ENCODE results near the gene SCGB3A1. TPM values are rescaled to one million over a fixed set of nuclear protein-coding genes. Genes with fewer than 3 reads are reported as not detected.

Gene SCGB3A1
- total RNA-seq, 1 experiment from 2014 or later, result not detected

DNA sequence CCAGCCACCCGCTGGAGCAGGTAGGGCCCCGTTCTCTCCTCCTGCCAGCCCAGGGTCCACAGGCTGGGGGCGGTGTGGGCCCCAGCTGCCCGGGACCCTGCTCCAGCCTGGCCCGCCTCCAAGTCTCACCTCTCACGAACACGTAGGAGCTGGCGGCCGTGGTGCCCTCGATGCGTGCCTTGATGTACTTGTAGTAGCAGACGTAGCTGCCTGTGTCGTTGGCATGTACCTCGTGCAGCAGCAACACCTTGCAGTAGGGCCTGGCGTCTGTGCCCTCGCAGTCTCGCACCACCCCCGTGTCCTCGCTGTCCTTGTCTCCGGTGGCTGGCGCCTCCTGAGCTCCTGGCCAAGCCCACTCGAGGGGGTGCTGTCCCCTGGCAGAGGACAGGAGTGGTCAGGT lies 39.1 kb upstream of the SCGB3A1 start:
- H3K4me1 Mint-ChIP-seq, result 0 out of 2 replicates have a peak, but pooled peaks cover 6% of the 10 kb centered on the region
- ChIA-PET POLR2A (no interaction called here), CTCF (interaction anchor here (0.8 to 5.6 kb wide), 3 partner anchors 11 to 40 kb away, joined by 3 to 42 read pairs (median 4); no protein-coding TSS in a partner anchor)
- no peaks in the 10 kb centered on the region for H3K27me3 Mint-ChIP-seq (ENCODE audit: low read depth)
- no peak for ATAC-seq
- H3K9me3 Mint-ChIP-seq, result no peaks in the 10 kb centered on the region
- TF ChIP-seq, protein P1, sequence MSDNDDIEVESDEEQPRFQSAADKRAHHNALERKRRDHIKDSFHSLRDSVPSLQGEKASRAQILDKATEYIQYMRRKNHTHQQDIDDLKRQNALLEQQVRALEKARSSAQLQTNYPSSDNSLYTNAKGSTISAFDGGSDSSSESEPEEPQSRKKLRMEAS (CRISPR knock-in tag; IDR thresholded peaks at IDR 0.05), result no peak
- TF ChIP-seq, protein P2, sequence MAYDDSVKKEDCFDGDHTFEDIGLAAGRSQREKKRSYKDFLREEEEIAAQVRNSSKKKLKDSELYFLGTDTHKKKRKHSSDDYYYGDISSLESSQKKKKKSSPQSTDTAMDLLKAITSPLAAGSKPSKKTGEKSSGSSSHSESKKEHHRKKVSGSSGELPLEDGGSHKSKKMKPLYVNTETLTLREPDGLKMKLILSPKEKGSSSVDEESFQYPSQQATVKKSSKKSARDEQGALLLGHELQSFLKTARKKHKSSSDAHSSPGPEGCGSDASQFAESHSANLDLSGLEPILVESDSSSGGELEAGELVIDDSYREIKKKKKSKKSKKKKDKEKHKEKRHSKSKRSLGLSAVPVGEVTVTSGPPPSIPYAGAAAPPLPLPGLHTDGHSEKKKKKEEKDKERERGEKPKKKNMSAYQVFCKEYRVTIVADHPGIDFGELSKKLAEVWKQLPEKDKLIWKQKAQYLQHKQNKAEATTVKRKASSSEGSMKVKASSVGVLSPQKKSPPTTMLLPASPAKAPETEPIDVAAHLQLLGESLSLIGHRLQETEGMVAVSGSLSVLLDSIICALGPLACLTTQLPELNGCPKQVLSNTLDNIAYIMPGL (CRISPR knock-in tag; IDR thresholded peaks at IDR 0.05), result no peak
- TF ChIP-seq, protein P3, sequence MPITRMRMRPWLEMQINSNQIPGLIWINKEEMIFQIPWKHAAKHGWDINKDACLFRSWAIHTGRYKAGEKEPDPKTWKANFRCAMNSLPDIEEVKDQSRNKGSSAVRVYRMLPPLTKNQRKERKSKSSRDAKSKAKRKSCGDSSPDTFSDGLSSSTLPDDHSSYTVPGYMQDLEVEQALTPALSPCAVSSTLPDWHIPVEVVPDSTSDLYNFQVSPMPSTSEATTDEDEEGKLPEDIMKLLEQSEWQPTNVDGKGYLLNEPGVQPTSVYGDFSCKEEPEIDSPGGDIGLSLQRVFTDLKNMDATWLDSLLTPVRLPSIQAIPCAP (CRISPR knock-in tag; IDR thresholded peaks at IDR 0.05), result no peak
- TF ChIP-seq E2F4 (CRISPR knock-in tag; IDR thresholded peaks at IDR 0.05; ENCODE audit: borderline replicate concordance, low read depth), result no peak
- TF ChIP-seq ZNF263 (CRISPR knock-in tag; IDR thresholded peaks at IDR 0.05; ENCODE audit: low read depth), result no peak
- no peak for TF ChIP-seq GRHL2 (CRISPR knock-in tag; IDR thresholded peaks at IDR 0.05; ENCODE audit: insufficient replicate concordance, severe bottlenecking)
- no peak for TF ChIP-seq NFYB (CRISPR knock-in tag; conservative IDR thresholded peaks at IDR 0.05; ENCODE audit: low read depth)
- TF ChIP-seq SMAD4 (CRISPR knock-in tag; IDR thresholded peaks at IDR 0.05), result no peak
- no peak for TF ChIP-seq KAT7 (CRISPR knock-in tag; IDR thresholded peaks at IDR 0.05; ENCODE audit: borderline replicate concordance)
- no peak for TF ChIP-seq RELA (CRISPR knock-in tag; IDR thresholded peaks at IDR 0.05; ENCODE audit: borderline replicate concordance)
- no peak for TF ChIP-seq ZNF423 (CRISPR knock-in tag; IDR thresholded peaks at IDR 0.05)
- H3K36me3 Mint-ChIP-seq, result no peaks in the 10 kb centered on the region
- DNase-seq (ENCODE audit: low spot score), result no peak
- H3K27ac Mint-ChIP-seq, result no peak overlapping the region
- no peak overlapping the region for H3K4me3 Mint-ChIP-seq

DNA sequence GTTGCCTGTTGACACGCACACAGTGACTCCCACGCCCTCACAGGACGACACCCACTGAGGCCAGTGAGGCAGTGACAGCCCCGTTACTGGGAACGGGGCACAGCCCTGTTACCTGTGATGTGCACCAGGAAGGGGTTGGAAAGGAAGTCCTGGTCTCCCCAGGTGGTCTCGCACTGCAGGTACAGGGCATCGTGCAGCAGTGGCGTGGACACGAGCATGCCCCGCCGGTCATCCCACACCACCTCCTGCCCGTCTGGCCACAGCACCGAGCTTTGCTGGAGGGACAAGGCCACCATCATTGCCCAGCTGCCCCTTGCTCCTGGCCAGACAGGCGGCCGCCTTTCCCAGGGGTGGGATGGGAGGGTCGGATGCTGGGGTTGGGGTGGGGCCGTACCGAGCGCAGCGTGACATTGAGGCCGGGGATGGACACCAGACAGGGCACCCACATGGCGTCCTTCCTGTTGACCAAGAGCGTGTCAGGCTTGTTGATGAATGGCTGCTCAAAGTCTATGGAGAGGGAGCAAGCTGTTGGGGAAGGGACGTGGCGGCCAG lies 38.6 kb upstream of the SCGB3A1 start:
- CTCF ChIA-PET, result interaction anchor here (1.2 to 5.6 kb wide), 2 partner anchors 11 to 19 kb away, joined by 4 to 42 read pairs; no protein-coding TSS in a partner anchor
- POLR2A ChIA-PET, result no interaction called here

More for the DNA sequence above, 38.6 kb upstream of the SCGB3A1 start:
- DNase-seq (ENCODE audit: low spot score), result no peak
- Mint-ChIP-seq H3K9me3 (no peaks in the 10 kb centered on the region), H3K27ac (no peak overlapping the region), H3K36me3 (no peaks in the 10 kb centered on the region), H3K27me3 (ENCODE audit: low read depth) (no peaks in the 10 kb centered on the region), H3K4me3 (no peak overlapping the region), H3K4me1 (0 out of 2 replicates have a peak, but pooled peaks cover 6% of the 10 kb centered on the region)
- no peak for TF ChIP-seq USF2 (CRISPR knock-in tag; IDR thresholded peaks at IDR 0.05)
- TF ChIP-seq JAZF1 (CRISPR knock-in tag; IDR thresholded peaks at IDR 0.05), result no peak
- TF ChIP-seq ZNF416 (CRISPR knock-in tag; IDR thresholded peaks at IDR 0.05), result no peak
- no peak for TF ChIP-seq ATF3 (CRISPR knock-in tag; conservative IDR thresholded peaks at IDR 0.05)
- no peak for TF ChIP-seq ZNF219 (CRISPR knock-in tag; IDR thresholded peaks at IDR 0.05; ENCODE audit: borderline replicate concordance)
- no peak for TF ChIP-seq GABPB1 (CRISPR knock-in tag; IDR thresholded peaks at IDR 0.05)
- no peak for TF ChIP-seq ZNF512 (CRISPR knock-in tag; IDR thresholded peaks at IDR 0.05; ENCODE audit: borderline replicate concordance)
- TF ChIP-seq PRDM15 (CRISPR knock-in tag; IDR thresholded peaks at IDR 0.05), result no peak
- no peak for TF ChIP-seq HMGA2 (CRISPR knock-in tag; IDR thresholded peaks at IDR 0.05)
- TF ChIP-seq SOX15 (CRISPR knock-in tag; IDR thresholded peaks at IDR 0.05), result no peak
- ATAC-seq, result no peak

Data from WTC11 (cell line).